ENCODE data around the gene PRPF40B.
A peak's percentile ranks its signal among the peaks of the same experiment; 100 is the strongest.

PRPF40B gene

DNA sequence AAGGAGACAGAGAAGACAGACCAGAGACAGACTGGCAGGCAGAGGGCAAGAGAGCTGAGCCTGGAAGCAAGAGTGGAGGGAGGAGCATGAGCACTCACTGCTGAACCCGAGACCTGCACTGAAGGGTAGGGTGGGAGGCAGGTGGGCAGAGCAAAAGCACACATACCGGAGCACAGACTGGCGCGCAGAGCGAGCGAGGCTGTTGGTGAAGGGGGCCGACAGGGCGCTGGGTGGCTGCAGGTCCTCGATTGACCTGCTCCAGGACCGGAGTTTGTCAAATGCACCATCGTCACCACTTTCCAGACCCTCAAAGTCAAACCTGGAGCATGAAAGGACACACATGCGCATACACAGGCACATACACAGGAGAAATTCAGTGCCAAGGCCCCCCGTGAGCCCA, 34.9 kb downstream of the PRPF40B start:
- DNase-seq (ENCODE audit: low spot score), result no peak

DNA sequence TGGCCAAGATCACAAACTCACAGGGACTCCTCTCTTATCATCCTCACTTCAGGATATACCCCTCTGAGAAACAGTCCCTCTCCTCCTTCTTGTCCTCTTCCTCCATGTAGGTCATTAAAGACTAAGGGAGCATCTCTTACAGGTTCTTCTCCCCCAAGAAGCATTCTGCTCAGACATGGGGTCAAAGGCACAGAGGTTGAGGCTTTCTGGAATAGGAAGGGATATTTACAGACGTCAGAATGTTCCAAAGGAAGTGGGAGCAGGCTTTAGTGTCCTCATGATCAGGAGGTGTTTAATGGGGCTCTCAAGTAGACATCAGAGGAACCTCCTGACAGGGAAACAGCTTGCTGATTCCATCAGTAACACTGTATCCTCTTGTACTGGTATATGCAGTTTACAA, 36.4 kb downstream of the PRPF40B start:
- DNase-seq (ENCODE audit: low spot score), result no peak

GRCh38 chr12:49661191-49661590, 37.8 kb downstream of the PRPF40B start:
- DNase-seq (ENCODE audit: low spot score), result no peak

DNA sequence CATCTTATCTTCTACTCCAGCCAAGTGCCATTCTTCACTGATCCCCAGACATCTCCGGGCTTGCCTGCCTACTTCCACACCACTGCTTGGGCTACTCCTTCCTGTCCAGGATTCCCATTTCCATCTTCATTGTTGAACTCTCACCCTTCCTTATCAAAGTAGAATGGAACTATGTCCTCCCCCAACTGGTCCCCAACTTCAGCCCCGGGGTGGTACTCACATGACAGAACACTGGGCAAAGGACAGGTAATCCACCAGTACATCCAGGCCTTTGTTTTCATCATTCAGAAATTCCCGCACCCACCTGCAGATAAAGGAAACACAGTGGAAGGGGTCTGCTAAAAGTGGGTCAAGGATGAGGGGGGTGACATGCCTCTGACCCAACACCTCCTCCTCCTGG, 38.4 kb downstream of the PRPF40B start:
- no peak for DNase-seq (ENCODE audit: low spot score)

DNA sequence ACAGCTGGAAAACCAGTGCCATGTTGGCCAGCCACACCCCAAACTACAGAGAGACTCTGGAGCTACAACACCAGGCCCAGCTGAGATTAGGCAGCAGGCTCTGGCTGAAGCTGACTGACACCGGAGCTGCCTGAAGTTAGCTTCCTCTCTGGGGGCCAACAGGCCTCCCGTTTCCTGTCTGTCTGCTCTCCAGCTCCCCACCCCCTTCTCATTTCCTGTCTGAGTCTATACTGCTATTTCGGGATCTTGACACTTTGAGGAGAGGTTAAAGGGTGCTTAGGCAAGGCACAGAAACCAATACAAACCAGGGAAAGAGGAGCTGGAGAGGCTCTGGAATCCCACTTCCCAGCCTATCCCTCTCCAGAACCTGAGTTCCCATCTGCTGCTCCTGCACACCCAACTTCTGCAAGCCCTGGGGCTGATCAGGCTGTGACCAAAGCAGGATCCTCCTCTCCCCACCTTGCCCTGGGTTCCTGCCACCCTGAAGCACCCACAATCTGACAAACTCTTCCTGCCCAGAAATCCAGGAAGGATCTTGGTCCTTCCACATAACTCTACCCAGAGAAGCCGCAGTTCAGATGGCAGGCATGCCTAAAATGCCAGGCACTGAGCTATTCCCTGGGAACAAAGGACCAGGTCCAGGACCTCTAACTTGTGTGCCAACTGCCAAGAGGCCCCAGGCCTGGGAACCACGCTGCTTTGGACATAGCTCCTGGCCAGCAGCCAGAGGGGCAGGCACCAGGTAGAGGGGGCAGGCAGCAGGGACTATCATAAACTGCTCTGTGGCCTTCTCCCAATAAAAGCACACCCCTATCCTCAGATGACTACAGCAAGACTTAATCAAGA, 39.9 kb downstream of the PRPF40B start:
- peak; percentile 88 for DNase-seq (ENCODE audit: low spot score)

DNA sequence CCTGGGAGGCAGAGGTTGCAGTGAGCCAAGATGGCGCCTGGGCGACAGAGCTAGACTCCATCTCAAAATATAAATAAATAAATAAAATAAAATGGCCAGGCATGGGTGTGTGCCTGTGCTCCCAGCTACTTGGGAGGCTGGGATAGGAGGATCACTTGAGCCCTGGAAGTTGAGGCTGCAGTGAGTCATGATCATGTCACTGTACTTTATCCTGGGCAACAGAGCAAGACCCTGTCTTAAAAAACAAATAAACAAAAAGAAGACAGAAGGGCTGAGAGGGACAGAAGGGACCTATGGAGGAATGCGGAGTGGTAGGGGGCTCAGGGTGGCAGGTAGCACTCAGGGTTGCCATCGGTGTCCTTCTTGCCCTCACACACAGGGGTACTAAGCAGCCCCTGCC, 40.8 kb downstream of the PRPF40B start:
- no peak for DNase-seq (ENCODE audit: low spot score)

- DNase-seq (ENCODE audit: low spot score), result no peak
Measured at GRCh38 chr12:49664591-49665239, 41.4 kb downstream of the PRPF40B start.

- DNase-seq (ENCODE audit: low spot score), result no peak
Measured at GRCh38 chr12:49665384-49665783, 42.0 kb downstream of the PRPF40B start.

- no peak for DNase-seq (ENCODE audit: low spot score)
Measured at GRCh38 chr12:49666176-49666575, 42.8 kb downstream of the PRPF40B start.

DNA sequence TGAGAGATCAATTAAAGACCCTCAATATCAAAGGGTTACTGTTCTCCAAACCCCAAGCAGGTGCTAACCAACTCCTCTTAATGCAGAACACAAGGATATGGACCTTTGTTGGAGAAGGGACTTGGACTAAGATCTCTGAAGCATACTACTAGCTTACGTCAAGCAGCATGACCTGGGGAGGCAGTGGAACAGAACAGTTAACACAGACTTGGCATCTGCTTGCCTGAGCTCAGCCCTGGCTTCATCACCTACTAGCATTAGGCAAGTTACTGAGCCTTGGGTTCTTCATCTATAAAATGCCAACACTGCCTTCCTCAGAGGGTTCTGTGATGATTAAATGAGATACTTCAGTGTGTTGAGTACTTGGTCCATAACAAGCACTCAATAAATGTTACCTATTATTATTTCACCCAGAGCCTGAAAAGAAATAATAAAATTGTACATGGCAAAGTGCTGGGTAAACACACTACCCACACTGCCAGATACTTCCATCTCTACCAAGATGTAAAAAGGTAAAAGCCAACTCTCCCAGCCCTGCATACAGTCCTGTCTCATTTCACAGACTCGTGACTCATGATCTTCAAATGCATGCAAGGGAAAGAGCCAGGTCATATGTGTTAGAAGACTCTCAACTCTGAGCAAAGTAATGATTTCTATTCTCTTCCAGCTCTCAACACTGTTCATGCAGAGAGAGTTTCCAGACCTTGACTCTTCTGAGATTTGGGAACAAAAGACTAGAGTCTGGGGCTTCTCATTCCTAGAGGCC, 44.1 kb downstream of the PRPF40B start:
- DNase-seq (ENCODE audit: low spot score), result no peak

DNA sequence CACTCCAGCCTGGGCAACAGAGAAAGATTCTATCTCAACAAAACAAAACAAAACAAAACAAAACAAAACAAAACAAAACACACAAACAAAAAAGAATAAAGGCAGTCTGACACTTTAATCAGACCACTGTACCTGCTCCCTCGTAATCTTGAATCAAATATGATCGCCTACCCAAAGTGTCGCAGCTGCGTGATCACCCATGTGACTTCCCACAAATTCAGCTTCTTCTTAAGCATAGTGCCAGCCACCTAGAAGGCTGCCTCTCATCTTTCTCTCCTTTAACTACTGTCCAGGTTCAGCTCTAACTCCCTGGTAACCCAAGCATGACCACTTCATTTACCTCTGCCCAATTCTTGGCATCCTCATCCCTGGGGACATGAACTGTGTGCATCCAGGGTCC, 46.4 kb downstream of the PRPF40B start:
- DNase-seq (ENCODE audit: low spot score), result no peak

DNA sequence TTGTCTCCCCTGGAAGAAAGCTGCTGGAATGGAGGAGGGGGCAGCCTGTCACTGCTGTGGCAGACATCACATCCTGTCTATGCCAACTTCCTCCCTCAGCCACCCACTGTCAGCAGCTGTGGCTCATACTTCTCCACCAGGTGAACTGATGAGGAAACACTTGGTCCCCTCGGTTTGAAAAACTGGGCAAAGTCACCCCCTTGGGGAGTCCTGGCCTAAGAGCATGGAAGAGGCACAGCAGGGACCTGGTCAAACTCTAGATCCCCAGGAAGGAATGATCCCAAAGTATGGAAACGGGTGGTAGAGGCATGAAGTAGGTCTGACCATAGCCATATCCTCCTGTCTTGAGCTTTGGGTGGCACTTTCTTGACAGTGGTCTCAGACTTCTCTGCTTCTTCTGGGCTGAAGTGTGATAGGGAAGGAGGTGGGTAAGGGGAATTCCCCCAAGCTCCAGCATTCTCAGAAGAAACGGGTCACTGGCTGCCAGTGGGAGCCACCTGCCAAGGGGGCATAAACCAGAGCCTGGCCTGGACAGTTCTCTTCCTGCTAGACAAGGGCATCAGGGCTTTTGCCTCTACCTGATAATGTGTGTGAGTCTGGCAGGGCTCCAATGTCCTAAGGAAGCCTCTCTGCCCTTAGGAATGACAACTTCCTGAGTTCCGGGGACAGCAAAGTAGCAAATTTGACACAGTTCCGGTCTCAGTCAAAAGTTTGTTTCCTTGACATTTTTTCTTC, 47.8 kb downstream of the PRPF40B start:
- peak; percentile 77 for DNase-seq (ENCODE audit: low spot score)

DNA sequence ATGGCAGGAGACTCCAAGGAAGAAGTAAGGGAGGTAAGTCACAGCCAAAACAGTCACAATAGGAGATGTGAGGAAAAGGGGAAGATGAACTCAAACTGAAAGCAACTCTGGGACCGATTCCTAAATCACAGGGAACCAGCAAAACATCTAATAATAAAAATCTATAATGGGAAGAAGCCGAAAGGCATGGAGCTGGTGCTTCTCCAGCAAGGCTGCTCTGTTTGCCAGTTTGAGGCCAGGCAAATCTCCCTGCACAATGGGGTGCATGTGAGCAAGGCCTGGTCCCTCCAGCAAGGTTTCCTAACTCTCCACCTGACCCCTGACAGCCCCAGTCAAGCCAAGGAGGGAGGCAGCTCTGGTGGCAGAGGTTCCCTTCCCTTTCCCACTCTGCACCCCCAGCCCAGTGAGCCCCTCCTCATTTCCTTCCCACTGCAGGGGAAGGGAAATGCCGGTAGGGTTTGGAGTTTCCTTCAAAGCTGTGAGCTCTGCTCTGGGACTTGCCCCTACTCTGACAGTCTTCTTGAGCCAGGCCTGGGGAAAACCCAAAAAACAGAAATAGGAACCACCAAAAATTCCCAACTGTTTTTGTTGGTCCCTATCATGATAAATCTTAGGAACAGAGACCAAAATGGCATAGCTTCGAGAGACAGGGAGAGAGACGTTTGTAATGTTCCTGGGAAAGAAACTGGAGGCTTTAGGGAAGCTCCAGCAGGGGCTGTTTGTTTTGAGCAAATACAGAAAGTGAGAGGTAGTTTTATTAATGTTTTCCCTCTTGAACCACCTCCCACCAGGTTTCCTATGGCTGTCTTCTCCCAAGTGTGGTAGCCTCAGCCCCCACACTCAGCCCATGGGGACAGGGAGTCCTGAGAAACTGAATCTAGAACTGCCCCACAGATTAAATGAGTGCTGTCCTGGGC, 49.2 kb downstream of the PRPF40B start:
- DNase-seq (ENCODE audit: low spot score), result no peak

GRCh38 chr12:49673446-49674317, 50.3 kb downstream of the PRPF40B start:
- no peak for DNase-seq (ENCODE audit: low spot score)

DNA sequence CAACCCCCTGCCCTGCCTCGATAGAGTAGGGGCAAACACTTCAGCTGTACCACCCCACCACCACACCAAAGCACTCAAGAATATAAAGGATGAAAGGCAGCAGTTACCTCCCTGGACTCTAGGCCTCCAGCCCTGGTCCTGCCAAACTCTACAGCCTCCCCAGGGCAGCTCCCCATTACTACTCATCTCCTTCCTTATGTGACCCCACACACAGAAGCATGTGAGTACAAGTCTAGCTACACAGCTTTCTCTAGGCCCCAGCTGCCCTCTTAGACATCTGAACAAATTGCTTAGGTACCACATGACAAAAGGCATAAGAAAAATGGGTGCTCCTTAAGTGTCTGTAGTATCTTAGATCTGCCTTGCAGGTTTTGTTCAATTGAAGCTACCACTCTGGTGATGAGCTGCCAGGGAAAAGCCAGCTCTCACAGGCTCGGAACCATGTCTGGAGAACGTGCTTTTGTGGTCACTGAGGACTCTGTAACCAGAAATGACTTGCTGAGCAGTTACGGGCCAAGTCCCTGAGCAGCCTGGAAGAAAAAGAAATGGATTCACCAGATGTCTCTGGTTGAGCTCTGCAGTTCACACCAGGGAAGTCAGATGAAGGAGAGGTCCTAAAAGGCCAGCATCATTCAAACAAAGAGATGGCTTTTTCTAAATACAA, 51.1 kb downstream of the PRPF40B start:
- no peak for DNase-seq (ENCODE audit: low spot score)

DNA sequence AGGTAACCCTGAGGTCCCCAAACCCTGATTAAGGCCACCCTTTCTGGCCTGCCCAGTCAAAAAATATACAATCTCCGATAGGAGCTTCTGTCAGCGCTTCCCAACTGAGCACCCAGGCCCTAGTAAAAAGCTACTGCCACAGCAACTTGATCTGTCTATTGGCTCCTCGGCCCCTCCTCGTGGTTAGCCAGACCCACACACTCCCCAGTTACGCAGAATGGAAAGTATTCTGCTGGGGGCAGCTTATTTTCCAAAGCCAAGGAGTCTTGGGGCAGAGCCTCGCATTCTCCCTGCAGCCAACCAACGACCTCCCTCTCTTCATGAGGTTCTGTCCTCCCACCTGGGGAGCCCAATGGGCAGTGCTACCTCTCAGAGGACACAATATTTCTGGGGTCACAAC, 51.8 kb downstream of the PRPF40B start:
- DNase-seq (ENCODE audit: low spot score), result no peak

DNA sequence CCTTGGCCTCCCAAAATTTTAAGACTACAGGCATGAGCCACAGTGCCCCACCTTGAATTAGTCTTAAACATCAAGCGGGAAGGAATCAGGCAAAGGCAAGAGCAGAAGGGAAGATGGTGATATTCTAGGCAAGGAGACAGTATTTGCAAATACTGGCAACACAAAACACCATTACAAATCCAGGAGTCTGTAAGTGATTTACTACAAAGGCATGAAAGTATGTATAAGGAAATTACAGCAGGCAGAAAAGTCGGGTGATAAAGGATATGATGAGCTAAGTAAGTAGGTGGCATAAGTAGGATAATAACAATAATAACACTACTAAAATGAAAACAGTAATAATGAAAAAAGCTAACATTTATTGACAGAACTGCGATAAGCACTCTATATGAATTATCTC, 55.4 kb downstream of the PRPF40B start:
- DNase-seq (ENCODE audit: low spot score), result no peak

DNA sequence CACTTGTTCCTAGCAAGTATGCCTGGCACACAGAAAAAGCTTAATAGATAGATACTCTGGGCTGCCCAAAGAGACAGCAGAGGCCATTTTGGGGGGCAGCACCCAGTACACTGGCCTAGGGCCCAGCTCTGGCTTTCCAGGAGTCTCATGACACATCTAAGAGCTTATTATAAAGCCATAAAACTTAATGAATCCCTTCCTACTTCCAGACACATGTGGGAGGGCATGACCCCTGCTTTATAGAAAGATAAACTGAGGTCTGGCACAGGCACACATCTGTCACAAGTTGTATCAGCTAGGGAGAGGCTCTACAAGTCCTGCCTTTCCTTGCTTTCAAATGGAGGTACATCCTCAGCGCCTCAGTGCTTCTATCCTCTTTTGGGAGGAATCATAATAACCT, 56.7 kb downstream of the PRPF40B start:
- DNase-seq (ENCODE audit: low spot score), result no peak

- DNase-seq (ENCODE audit: low spot score), result no peak
Measured at GRCh38 chr12:49683599-49684309, 60.4 kb downstream of the PRPF40B start.

All from CD4-positive, alpha-beta T cell treated with Interleukin-6 at 100 ng/mL for 8 hours (primary cell).